GM06990 (cell line): ENCODE data around the gene NPIPB8.
"Not testable (repeated sequence)": the region's sequence is repeated elsewhere in the genome, so short reads cannot be mapped to it uniquely, and the experiment has no call there.

Experiments
- DNase-seq: peaks from one replicate; pipeline ENCODE4 v3.0.0-alpha.2; 2011; ENCODE audit not compliant: insufficient read length; ENCODE audit errors: extremely low read depth
- H3K27me3 ChIP-seq: replicated peaks from 2 replicates; pipeline ENCODE4 v1.6.0; 2011; ENCODE audit warnings: low read length; ENCODE audit not compliant: control insufficient read depth, insufficient read depth
- H3K36me3 ChIP-seq: 2 replicates; pipeline ENCODE4 v1.5.1; 2011; ENCODE audit warnings: low read length; ENCODE audit not compliant: control insufficient read depth, insufficient read depth
- H3K4me3 ChIP-seq: replicated peaks from 2 replicates; pipeline ENCODE4 v1.5.1; 2011; ENCODE audit warnings: low read depth, mild to moderate bottlenecking, control low read depth, low read length
- CTCF ChIP-seq: IDR thresholded peaks from 2 replicates; pipeline ENCODE4 v1.5.1; 2011; ENCODE audit warnings: low read length, control low read depth, mild to moderate bottlenecking, inconsistent platforms; ENCODE audit not compliant: insufficient read depth, poor library complexity, severe bottlenecking

Gene NPIPB8

DNA sequence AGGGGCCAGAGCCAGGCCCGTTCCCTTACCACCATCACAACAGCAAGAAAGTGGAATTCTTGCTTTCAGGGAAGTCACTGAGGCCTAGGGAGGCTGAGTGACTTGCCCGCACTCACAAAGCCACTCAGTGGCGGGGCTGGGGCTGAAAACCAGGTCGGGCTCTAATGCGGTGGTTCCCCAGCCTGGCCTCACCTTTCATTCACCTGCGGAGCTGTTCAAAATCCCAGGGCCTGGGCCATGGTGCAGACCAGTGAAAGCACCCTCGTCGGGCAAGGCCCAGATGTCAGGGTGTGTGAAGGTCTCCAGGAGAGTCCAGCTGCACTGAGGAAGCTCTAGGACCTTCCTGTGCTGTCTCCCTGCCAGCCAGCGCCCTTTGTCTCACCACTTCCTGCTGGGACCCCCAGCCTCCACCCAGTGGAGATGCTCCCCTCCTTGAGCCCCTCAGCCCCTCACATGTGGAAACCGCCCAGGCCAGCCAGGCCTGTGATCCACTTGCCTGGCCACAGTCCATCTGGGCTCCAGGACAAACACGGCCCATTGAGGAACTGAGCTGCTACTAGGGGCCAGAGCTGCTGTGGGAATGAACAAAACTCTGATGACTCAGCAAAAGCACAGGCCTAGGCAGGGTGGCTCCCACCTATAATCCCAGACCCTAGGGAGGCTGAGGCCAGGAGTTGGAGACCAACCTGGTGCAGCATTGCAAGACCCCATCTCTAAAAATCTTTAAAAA, 28.8 kb upstream of the NPIPB8 start:
- not testable (repeated sequence) for H3K36me3 ChIP-seq

GRCh38 chr16:28609631-28610594, 28.0 kb upstream of the NPIPB8 start, which contains the start of gene SULT1A1:
Gene SULT1A1 (minus strand): TSS chr16:28610044. CDS start chr16:28608855, 1,189 bp downstream.
- Histone ChIP-seq H3K4me3 (no peak within 1 kb of the TSS), H3K27me3 (no peaks in the 10 kb centered on the region), H3K36me3 (no peaks in the 10 kb centered on the region)
- TF ChIP-seq CTCF = no peak
- no peak for DNase-seq

More for the DNA sequence above, 28.8 kb upstream of the NPIPB8 start:
- H3K4me3 ChIP-seq, DNase-seq, H3K27me3 ChIP-seq: not testable (repeated sequence)

GRCh38 chr16:28610595-28611191, 27.2 kb upstream of the NPIPB8 start:
- H3K27me3 ChIP-seq = no peaks in the 10 kb centered on the region
- DNase-seq = no peak
- no peak for TF ChIP-seq CTCF
- H3K36me3 ChIP-seq = no peaks in the 10 kb centered on the region
- no peak overlapping the region for H3K4me3 ChIP-seq

GRCh38 chr16:28612359-28613280, 25.2 kb upstream of the NPIPB8 start:
- not testable (repeated sequence) for H3K36me3 ChIP-seq, H3K27me3 ChIP-seq, H3K4me3 ChIP-seq, DNase-seq

DNA sequence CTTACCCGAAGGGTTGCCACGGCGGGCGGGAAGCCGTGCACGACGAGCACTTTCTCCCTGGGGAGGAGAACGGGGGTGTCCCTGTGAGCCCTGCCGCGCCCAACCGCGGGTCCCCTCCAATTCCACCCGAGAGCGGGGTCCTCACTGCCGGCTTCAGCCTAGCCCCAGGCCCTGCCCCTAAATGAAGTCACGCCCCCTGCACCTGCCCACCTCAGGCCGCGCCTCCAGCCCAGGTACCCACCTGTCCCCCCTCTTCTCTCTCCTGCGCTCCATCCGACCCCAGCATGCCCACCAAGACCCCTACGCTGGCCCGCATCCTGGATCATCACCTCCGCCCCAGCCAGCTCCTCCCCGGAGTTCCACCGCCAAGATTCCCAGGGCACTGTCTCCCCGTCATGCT, 24.0 kb upstream of the NPIPB8 start:
- H3K27me3 ChIP-seq, H3K36me3 ChIP-seq, DNase-seq, H3K4me3 ChIP-seq: not testable (repeated sequence)

DNA sequence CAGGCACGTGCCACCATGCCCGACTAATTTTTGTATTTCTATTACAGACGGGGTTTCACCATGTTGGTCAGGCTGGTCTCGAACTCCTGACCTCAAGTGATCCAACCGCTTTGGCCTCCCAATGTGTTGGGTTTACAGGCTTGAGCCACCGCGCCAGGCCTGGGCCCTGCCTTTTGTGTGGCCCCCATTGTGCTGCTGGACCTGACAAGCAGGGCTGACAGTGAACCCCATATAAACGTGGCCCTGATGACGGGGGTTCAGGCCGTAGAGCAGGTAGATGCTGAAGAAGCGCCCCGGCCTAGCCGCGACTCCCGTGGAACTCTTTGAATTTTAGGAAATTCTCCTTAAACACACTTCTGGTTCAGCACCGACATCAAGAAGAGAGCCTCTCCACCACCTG, 23.3 kb upstream of the NPIPB8 start:
- not testable (repeated sequence) for H3K27me3 ChIP-seq, DNase-seq, H3K36me3 ChIP-seq, H3K4me3 ChIP-seq

- H3K36me3 ChIP-seq, H3K27me3 ChIP-seq, H3K4me3 ChIP-seq, DNase-seq: not testable (repeated sequence)
- peak; percentile 57 for TF ChIP-seq CTCF
These were observed 22.2 kb upstream of the NPIPB8 start for GRCh38 chr16:28615486-28616223.

DNA sequence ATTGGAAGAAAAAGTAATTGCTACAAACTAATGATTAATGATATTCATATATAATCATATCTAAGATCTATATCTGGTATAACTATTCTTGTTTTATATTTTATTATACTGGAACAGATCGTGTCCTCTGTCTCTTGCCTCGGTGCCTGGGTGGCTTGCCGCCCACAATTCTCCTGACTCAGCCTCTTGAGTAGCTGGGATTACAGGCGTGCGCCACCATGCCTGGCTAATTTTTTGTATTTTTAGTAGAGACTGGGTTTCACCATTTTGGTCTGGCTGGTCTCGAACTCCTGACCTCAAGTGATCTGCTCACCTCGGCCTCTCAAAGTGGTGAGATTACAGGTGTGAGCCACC, 21.7 kb upstream of the NPIPB8 start:
- H3K27me3 ChIP-seq, DNase-seq, H3K36me3 ChIP-seq, H3K4me3 ChIP-seq: not testable (repeated sequence)
